AG09309 (cell line): Measurements from ENCODE around the gene MALRD1.

Experiments used
- DNase-seq: peaks from one replicate; pipeline ENCODE4 v3.0.0-alpha.2; 2010; ENCODE audit warnings: low read depth
- H3K4me3 ChIP-seq: 2 replicates; pipeline ENCODE4 v1.5.1; 2011; ENCODE audit warnings: mild to moderate bottlenecking, low read depth, low read length, moderate library complexity; ENCODE audit not compliant: control insufficient read depth
- CTCF ChIP-seq: IDR thresholded peaks from 2 replicates; pipeline ENCODE4 v1.5.1; 2011; ENCODE audit warnings: mild to moderate bottlenecking, low read depth, low read length, inconsistent platforms; ENCODE audit not compliant: insufficient read depth, control insufficient read depth; ENCODE audit errors: missing control alignments

Gene MALRD1

GRCh38 chr10:19708031-19708430 lies 659.4 kb downstream of the MALRD1 start:
- H3K4me3 ChIP-seq: no peak overlapping the region
- TF ChIP-seq CTCF: no peak
- DNase-seq: no peak

GRCh38 chr10:19710600-19710999 lies 662.0 kb downstream of the MALRD1 start:
- TF ChIP-seq CTCF: no peak
- H3K4me3 ChIP-seq: no peak overlapping the region
- no peak for DNase-seq

- TF ChIP-seq CTCF: no peak
- no peak for DNase-seq
- no peak overlapping the region for H3K4me3 ChIP-seq
These were observed 664.6 kb downstream of the MALRD1 start for GRCh38 chr10:19713159-19713558.

GRCh38 chr10:19713800-19714525 lies 665.4 kb downstream of the MALRD1 start:
- no peak overlapping the region for H3K4me3 ChIP-seq
- no peak for TF ChIP-seq CTCF
- no peak for DNase-seq

GRCh38 chr10:19719284-19719683 lies 670.7 kb downstream of the MALRD1 start:
- no peak overlapping the region for H3K4me3 ChIP-seq
- peak; percentile 29 for DNase-seq
- TF ChIP-seq CTCF: no peak

GRCh38 chr10:19724287-19724686 lies 675.7 kb downstream of the MALRD1 start:
- no peak overlapping the region for H3K4me3 ChIP-seq
- no peak for TF ChIP-seq CTCF
- no peak for DNase-seq
